ENCODE measurements around the gene CFAP69. TPM values are rescaled to one million over a fixed set of nuclear protein-coding genes. Genes with fewer than 3 reads are reported as not detected.

CFAP69 gene
- total and polyA plus RNA-seq, 2 of the 8 experiments (the other 6 are each of a cell fraction or from before 2014, with no cell fraction given), result 1.00 to 3.8 TPM

GRCh38 chr7:90337106-90337505, 92.1 kb downstream of the CFAP69 start (continued):
- TF ChIP-seq E2F6 (IDR thresholded peaks at IDR 0.05), result no peak
- no peak for TF ChIP-seq CHD1 (IDR thresholded peaks at IDR 0.05; ENCODE audit: low read depth, low read length)
- TF ChIP-seq JUN (IDR thresholded peaks at IDR 0.05; ENCODE audit: low read depth, low read length), result no peak
- TF ChIP-seq TEAD4 (IDR thresholded peaks at IDR 0.05; ENCODE audit: low read depth, low read length), result no peak
- TF ChIP-seq SIRT6 (IDR thresholded peaks at IDR 0.05; ENCODE audit: low read length), result no peak
- TF ChIP-seq USF2 (IDR thresholded peaks at IDR 0.05; ENCODE audit: low read length), result no peak
- TF ChIP-seq ASH2L (IDR thresholded peaks at IDR 0.05; ENCODE audit: low read length), result no peak
